ENCODE data around the gene FRAT1.

FRAT1 gene

GRCh38 chr10:97318772-97319651 lies at the start of gene FRAT1:
FRAT1 (plus strand) TSS chr10:97319271; CDS start chr10:97319454, 183 bp downstream.
- DNase-seq, result peak; percentile 85
- TF ChIP-seq, protein P1, sequence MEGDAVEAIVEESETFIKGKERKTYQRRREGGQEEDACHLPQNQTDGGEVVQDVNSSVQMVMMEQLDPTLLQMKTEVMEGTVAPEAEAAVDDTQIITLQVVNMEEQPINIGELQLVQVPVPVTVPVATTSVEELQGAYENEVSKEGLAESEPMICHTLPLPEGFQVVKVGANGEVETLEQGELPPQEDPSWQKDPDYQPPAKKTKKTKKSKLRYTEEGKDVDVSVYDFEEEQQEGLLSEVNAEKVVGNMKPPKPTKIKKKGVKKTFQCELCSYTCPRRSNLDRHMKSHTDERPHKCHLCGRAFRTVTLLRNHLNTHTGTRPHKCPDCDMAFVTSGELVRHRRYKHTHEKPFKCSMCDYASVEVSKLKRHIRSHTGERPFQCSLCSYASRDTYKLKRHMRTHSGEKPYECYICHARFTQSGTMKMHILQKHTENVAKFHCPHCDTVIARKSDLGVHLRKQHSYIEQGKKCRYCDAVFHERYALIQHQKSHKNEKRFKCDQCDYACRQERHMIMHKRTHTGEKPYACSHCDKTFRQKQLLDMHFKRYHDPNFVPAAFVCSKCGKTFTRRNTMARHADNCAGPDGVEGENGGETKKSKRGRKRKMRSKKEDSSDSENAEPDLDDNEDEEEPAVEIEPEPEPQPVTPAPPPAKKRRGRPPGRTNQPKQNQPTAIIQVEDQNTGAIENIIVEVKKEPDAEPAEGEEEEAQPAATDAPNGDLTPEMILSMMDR (IDR thresholded peaks at IDR 0.05; ENCODE audit: low read depth, low read length, missing control alignments), result no peak
- Histone ChIP-seq H3K27ac (peak within 1 kb of the TSS; percentile 98), H3K36me3 (replicated peaks) (no peaks in the 10 kb centered on the region), H3K27me3 (replicated peaks) (peaks cover 5% of the 10 kb centered on the region), H3K4me3 (ENCODE audit: low read depth, low read length) (peak within 1 kb of the TSS; percentile 76)
- in situ Hi-C loops (cut with HindIII; ENCODE audit: low pct_ligation_motif_present, low sequenced_read_pairs), result no loop called here

DNA sequence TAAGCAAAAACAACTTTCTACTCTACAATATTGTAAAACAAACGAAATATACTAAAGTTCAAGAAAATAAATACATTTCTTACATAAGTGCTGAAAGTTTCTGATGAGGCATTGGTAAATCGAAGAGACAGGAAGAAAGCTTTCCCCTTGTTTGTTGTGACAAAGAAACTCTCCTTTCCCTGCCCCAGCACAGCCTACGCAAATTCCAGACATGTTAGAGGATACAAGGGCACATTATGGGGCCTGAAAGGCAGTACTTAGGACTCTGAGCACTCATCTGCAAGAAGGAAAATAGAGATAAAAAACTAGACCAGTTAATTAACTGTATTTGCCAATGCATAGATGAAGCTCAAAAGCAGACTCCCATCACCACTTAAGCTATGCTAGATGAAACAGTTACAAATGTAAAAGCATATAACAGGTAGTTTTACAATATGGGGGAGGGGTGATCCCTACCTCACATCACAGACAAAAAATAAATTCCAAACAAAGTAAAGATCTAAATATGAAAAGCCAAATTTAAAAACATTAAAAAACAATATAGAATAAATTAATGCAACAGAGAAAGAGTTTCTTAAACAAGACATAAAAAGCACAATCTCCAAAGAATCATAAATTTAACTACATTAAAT lies 48.4 kb upstream of the FRAT1 start:
- Histone ChIP-seq H3K36me3 (replicated peaks) (no peaks in the 10 kb centered on the region), H3K4me3 (ENCODE audit: low read depth, low read length) (peak overlapping the region; percentile 9), H3K27me3 (replicated peaks) (no peaks in the 10 kb centered on the region), H3K27ac (peak overlapping the region; percentile 33)
- TF ChIP-seq, protein P1 (IDR thresholded peaks at IDR 0.05; ENCODE audit: low read depth, low read length, missing control alignments), result no peak
- in situ Hi-C loops (cut with HindIII; ENCODE audit: low pct_ligation_motif_present, low sequenced_read_pairs), result no loop called here
- DNase-seq, result peak; percentile 68

- TF ChIP-seq, protein P1 (IDR thresholded peaks at IDR 0.05; ENCODE audit: low read depth, low read length, missing control alignments), result no peak
- no peak overlapping the region for H3K4me3 ChIP-seq (ENCODE audit: low read depth, low read length)
- no peak overlapping the region for H3K27ac ChIP-seq
- in situ Hi-C loops (cut with HindIII; ENCODE audit: low pct_ligation_motif_present, low sequenced_read_pairs), result no loop called here
- no peak for DNase-seq
- H3K27me3 ChIP-seq (replicated peaks), result no peaks in the 10 kb centered on the region
- H3K36me3 ChIP-seq (replicated peaks), result no peaks in the 10 kb centered on the region
Measured at GRCh38 chr10:97273700-97274099, 45.4 kb upstream of the FRAT1 start.

DNA sequence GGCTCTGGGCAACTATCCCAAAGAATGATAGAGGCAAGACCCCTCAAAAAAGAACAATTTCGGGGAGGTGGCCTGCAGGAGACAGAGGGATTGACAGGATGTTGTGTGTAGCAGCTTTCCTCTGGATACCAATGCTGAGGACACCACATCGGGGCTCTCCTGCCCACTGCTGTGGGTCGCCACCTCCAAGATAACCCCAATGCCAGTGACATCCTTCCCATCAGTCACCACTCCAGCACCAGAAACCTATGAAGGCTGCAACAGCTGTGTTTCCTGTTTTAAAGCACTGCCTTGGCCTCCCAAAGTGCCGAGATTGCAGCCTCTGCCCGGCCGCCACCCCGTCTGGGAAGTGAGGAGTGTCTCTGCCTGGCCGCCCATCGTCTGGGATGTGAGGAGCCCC lies 44.2 kb upstream of the FRAT1 start:
- H3K36me3 ChIP-seq (replicated peaks), result no peaks in the 10 kb centered on the region
- no peak overlapping the region for H3K4me3 ChIP-seq (ENCODE audit: low read depth, low read length)
- in situ Hi-C loops (cut with HindIII; ENCODE audit: low pct_ligation_motif_present, low sequenced_read_pairs), result no loop called here
- no peak overlapping the region for H3K27ac ChIP-seq
- DNase-seq, result no peak
- H3K27me3 ChIP-seq (replicated peaks), result no peaks in the 10 kb centered on the region
- TF ChIP-seq, protein P1 (IDR thresholded peaks at IDR 0.05; ENCODE audit: low read depth, low read length, missing control alignments), result no peak

GRCh38 chr10:97277551-97277950 lies 41.5 kb upstream of the FRAT1 start:
- H3K4me3 ChIP-seq (ENCODE audit: low read depth, low read length), result no peak overlapping the region
- DNase-seq, result no peak
- in situ Hi-C loops (cut with HindIII; ENCODE audit: low pct_ligation_motif_present, low sequenced_read_pairs), result no loop called here
- no peaks in the 10 kb centered on the region for H3K27me3 ChIP-seq (replicated peaks)
- no peaks in the 10 kb centered on the region for H3K36me3 ChIP-seq (replicated peaks)
- H3K27ac ChIP-seq, result no peak overlapping the region
- TF ChIP-seq, protein P1 (IDR thresholded peaks at IDR 0.05; ENCODE audit: low read depth, low read length, missing control alignments), result no peak

All from brain microvascular endothelial cell (primary cell).